ENCODE results near the gene WDR37.

GRCh38 chr10:1117651-1118050 lies 61.5 kb downstream of the WDR37 start:
- TF ChIP-seq, protein P1, sequence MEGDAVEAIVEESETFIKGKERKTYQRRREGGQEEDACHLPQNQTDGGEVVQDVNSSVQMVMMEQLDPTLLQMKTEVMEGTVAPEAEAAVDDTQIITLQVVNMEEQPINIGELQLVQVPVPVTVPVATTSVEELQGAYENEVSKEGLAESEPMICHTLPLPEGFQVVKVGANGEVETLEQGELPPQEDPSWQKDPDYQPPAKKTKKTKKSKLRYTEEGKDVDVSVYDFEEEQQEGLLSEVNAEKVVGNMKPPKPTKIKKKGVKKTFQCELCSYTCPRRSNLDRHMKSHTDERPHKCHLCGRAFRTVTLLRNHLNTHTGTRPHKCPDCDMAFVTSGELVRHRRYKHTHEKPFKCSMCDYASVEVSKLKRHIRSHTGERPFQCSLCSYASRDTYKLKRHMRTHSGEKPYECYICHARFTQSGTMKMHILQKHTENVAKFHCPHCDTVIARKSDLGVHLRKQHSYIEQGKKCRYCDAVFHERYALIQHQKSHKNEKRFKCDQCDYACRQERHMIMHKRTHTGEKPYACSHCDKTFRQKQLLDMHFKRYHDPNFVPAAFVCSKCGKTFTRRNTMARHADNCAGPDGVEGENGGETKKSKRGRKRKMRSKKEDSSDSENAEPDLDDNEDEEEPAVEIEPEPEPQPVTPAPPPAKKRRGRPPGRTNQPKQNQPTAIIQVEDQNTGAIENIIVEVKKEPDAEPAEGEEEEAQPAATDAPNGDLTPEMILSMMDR (IDR thresholded peaks at IDR 0.05), result no peak
- TF ChIP-seq POLR2A (IDR thresholded peaks at IDR 0.05), result no peak

Measured in lower leg skin (tissue), 3 donors.